DND-41 (cell line): ENCODE results near the gene PRICKLE2.

Experiments
- EZH2 ChIP-seq: IDR thresholded peaks from 3 replicates; pipeline ENCODE4 v1.6.1; 2012; ENCODE audit warnings: borderline replicate concordance, low read depth, mild to moderate bottlenecking, moderate library complexity, low read length, inconsistent platforms; ENCODE audit not compliant: severe bottlenecking
- TF ChIP-seq, protein P1 (sequence below): IDR thresholded peaks from 2 replicates; pipeline ENCODE4 v1.5.1; 2012; ENCODE audit warnings: borderline replicate concordance, low read length, moderate library complexity, mild to moderate bottlenecking; ENCODE audit not compliant: poor library complexity, severe bottlenecking; ENCODE audit errors: extremely low read depth

DNA sequence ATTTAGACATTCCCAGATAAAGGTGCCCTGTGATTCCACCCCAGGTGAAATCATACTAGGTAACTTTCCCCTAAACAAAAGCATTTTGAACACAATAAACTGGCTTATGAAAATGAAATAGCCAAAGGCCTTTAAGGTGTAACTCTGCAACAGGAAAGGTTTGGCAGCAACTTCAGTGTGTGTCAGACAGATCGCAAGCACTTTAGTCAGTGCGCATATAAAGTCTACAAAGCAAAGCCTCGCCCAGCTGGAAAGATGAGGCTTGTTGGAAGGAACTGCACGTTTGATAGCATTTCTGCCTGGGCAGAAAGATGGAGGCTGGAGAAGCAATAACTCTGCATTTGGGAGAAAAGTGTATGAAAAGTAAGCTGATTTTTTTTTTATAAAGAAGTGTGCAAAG, 57.9 kb downstream of the PRICKLE2 start:
- TF ChIP-seq, protein P1, sequence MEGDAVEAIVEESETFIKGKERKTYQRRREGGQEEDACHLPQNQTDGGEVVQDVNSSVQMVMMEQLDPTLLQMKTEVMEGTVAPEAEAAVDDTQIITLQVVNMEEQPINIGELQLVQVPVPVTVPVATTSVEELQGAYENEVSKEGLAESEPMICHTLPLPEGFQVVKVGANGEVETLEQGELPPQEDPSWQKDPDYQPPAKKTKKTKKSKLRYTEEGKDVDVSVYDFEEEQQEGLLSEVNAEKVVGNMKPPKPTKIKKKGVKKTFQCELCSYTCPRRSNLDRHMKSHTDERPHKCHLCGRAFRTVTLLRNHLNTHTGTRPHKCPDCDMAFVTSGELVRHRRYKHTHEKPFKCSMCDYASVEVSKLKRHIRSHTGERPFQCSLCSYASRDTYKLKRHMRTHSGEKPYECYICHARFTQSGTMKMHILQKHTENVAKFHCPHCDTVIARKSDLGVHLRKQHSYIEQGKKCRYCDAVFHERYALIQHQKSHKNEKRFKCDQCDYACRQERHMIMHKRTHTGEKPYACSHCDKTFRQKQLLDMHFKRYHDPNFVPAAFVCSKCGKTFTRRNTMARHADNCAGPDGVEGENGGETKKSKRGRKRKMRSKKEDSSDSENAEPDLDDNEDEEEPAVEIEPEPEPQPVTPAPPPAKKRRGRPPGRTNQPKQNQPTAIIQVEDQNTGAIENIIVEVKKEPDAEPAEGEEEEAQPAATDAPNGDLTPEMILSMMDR = no peak
- TF ChIP-seq EZH2 = no peak
